Measurements from ENCODE around the gene RBM34. TPM values are rescaled to one million over a fixed set of nuclear protein-coding genes. Genes with fewer than 3 reads are reported as not detected.
A peak's percentile ranks its signal among the peaks of the same experiment; 100 is the strongest.
"Not testable (repeated sequence)": the region's sequence is repeated elsewhere in the genome, so short reads cannot be mapped to it uniquely, and the experiment has no call there.

RBM34 gene
- total RNA-seq, 1 donor from 2014 or later = 53.6 TPM

GRCh38 chr1:235090406-235091069 is 70.5 kb downstream of the RBM34 start:
- intact Hi-C loops (cut with DNase I) = no loop called here
- peak overlapping the region; percentile 37 to 49 for H3K27ac ChIP-seq
- DNase-seq (ENCODE audit: low spot score in 2 of 2) = peak in 1 of 2 donors; percentile 60

GRCh38 chr1:235088907-235089306 is 72.1 kb downstream of the RBM34 start:
- Histone ChIP-seq H3K27me3 (no peaks in the 10 kb centered on the region), H3K36me3 (no peaks in the 10 kb centered on the region), H3K4me1 (peaks cover 5 to 13% of the 10 kb centered on the region in 2 donors), H3K9me3 (no peaks in the 10 kb centered on the region), H3K4me3 (no peak overlapping the region), H3K27ac (no peak overlapping the region)
- intact Hi-C loops (cut with DNase I) = no loop called here
- peak in 1 of 2 donors; percentile 44 for DNase-seq (ENCODE audit: low spot score in 2 of 2)
- no peak for TF ChIP-seq CTCF (IDR thresholded peaks at IDR 0.05)

More at GRCh38 chr1:235090406-235091069, 70.5 kb downstream of the RBM34 start:
- no peaks in the 10 kb centered on the region for H3K9me3 ChIP-seq
- peaks cover 5 to 12% of the 10 kb centered on the region in 2 donors for H3K4me1 ChIP-seq
- H3K4me3 ChIP-seq = no peak overlapping the region
- peak in 1 of 3 experiments; percentile 4 for TF ChIP-seq CTCF (IDR thresholded peaks at IDR 0.05)
- H3K36me3 ChIP-seq = no peaks in the 10 kb centered on the region
- H3K27me3 ChIP-seq = no peaks in the 10 kb centered on the region

- Histone ChIP-seq H3K27me3 (no peaks in the 10 kb centered on the region), H3K4me1 (peaks cover 4 to 16% of the 10 kb centered on the region in 2 donors), H3K36me3 (no peaks in the 10 kb centered on the region), H3K9me3 (no peaks in the 10 kb centered on the region), H3K27ac (no peak overlapping the region), H3K4me3 (no peak overlapping the region)
- no peak for DNase-seq (ENCODE audit: low spot score in 2 of 2)
- intact Hi-C loops (cut with DNase I) = no loop called here
- no peak for TF ChIP-seq CTCF (IDR thresholded peaks at IDR 0.05)
These were observed 72.6 kb downstream of the RBM34 start for GRCh38 chr1:235088430-235088829.

GRCh38 chr1:235087906-235088305 is 73.1 kb downstream of the RBM34 start:
- no peaks in the 10 kb centered on the region for H3K9me3 ChIP-seq
- H3K4me3 ChIP-seq = no peak overlapping the region
- DNase-seq (ENCODE audit: low spot score in 2 of 2) = peak in 1 of 2 donors; percentile 40
- no peak overlapping the region for H3K27ac ChIP-seq
- intact Hi-C loops (cut with DNase I) = no loop called here
- no peaks in the 10 kb centered on the region for H3K36me3 ChIP-seq
- no peaks in the 10 kb centered on the region for H3K27me3 ChIP-seq
- TF ChIP-seq CTCF (IDR thresholded peaks at IDR 0.05) = no peak
- H3K4me1 ChIP-seq = peaks cover 7 to 16% of the 10 kb centered on the region in 2 donors

- intact Hi-C loops (cut with DNase I); H3K27me3 ChIP-seq; DNase-seq (ENCODE audit: low spot score in 2 of 2); H3K9me3 ChIP-seq; H3K4me3 ChIP-seq; H3K36me3 ChIP-seq; H3K27ac ChIP-seq: not testable (repeated sequence)
- H3K4me1 ChIP-seq = peaks cover 12 to 24% of the 10 kb centered on the region in 2 donors
These were observed 75.5 kb downstream of the RBM34 start for GRCh38 chr1:235085411-235086117.

Other genes with a start within 250 kb of the RBM34 start
- 25.3 TPM for gene TOMM20, start 32.4 kb downstream of the RBM34 start, total RNA-seq
- gene ARID4B, start 166.9 kb upstream of the RBM34 start, total RNA-seq = 22.5 TPM
- gene GGPS1, start 167.3 kb upstream of the RBM34 start, total RNA-seq = 7.2 TPM
- 67.8 TPM for gene TBCE, start 206.2 kb upstream of the RBM34 start, total RNA-seq

All from ascending aorta (tissue), 2 donors.